Naive B cell (primary cell): ENCODE measurements around the gene MRPS30. TPM values are rescaled to one million over a fixed set of nuclear protein-coding genes. Genes with fewer than 3 reads are reported as not detected.
"Not testable (repeated sequence)": the region's sequence is repeated elsewhere in the genome, so short reads cannot be mapped to it uniquely, and the experiment has no call there.

Experiments
- ATAC-seq, 2 donors: fragments of 150-1000 bp; cut with Tn5 transposase; 2 replicates each; pipeline ENCODE4 v1.10.0; 2021; ENCODE audit warnings: low read depth in 2 of 2, mild to moderate bottlenecking in 2 of 2, moderate library complexity in 2 of 2
- DNase-seq: peaks from one replicate; pipeline ENCODE4 v3.0.0; 2022
- H3K27ac Mint-ChIP-seq, 6 donors: one replicate each; pipeline ENCODE4 v1.8.0; 2020 to 2022; ENCODE audit warnings: mild to moderate bottlenecking in 6 of 6, mixed read lengths in 6 of 6, moderate library complexity in 5 of 6, inconsistent platforms in 2 of 6
- H3K27me3 Mint-ChIP-seq, 3 donors: one replicate each; pipeline ENCODE4 v1.8.0; 2021 to 2022; ENCODE audit warnings: mixed read lengths in 3 of 3, mild to moderate bottlenecking in 1 of 3
- H3K36me3 Mint-ChIP-seq, 2 donors: one replicate each; pipeline ENCODE4 v1.8.0; 2020 to 2022; ENCODE audit warnings: mixed read lengths in 2 of 2, inconsistent platforms in 1 of 2, mild to moderate bottlenecking in 1 of 2
- H3K4me1 Mint-ChIP-seq, 3 donors: one replicate each; pipeline ENCODE4 v1.8.0; 2020 to 2022; ENCODE audit warnings: mixed read lengths in 3 of 3, inconsistent platforms in 1 of 3, mild to moderate bottlenecking in 1 of 3, moderate library complexity in 1 of 3
- H3K4me3 Mint-ChIP-seq, 8 donors: one replicate each; pipeline ENCODE4 v1.8.0; 2020 to 2022; ENCODE audit warnings: mild to moderate bottlenecking in 8 of 8, mixed read lengths in 8 of 8, moderate library complexity in 8 of 8, inconsistent platforms in 2 of 8
- H3K9me3 Mint-ChIP-seq, 7 donors: one replicate each; pipeline ENCODE4 v1.8.0; 2020 to 2022; ENCODE audit warnings: mixed read lengths in 7 of 7, mild to moderate bottlenecking in 5 of 7, inconsistent platforms in 2 of 7, moderate library complexity in 1 of 7
- polyA plus RNA-seq, 6 donors: library from polyadenylated mRNA; unstranded; fragments of 300-500 nt; fragmentation: Illumina TruSeq; gene quantifications; one replicate each; pipeline ENCODE4 v1.2.3, GENCODE V29; 2021; ENCODE audit warnings: low read depth in 6 of 6

MRPS30 gene
- 10 to 100 TPM; 59.9 to 76.7 (median 72.9) TPM for polyA plus RNA-seq

GRCh38 chr5:44808435-44809214 is at the start of gene MRPS30:
MRPS30 (plus strand) TSS chr5:44808947; CDS start chr5:44808963, 16 bp downstream.
- DNase-seq (peak; percentile 92), ATAC-seq (peak; percentile 93 to 94)
- Mint-ChIP-seq H3K4me1 (peaks cover 14 to 26% (median 20%) of the 10 kb centered on the region in 3 donors), H3K36me3 (no peaks in the 10 kb centered on the region), H3K4me3 (peak within 1 kb of the TSS; percentile 93 to 98 (median 97)), H3K27me3 (peaks cover 0 to 10% (median 9%) of the 10 kb centered on the region in 3 donors), H3K27ac (peak within 1 kb of the TSS; percentile 70 to 97 (median 96)), H3K9me3 (peaks cover 0 to 3% (median 0%) of the 10 kb centered on the region in 7 donors)

GRCh38 chr5:44769200-44769876 is 39.4 kb upstream of the MRPS30 start:
- DNase-seq: no peak
- Mint-ChIP-seq H3K9me3 (no peaks in the 10 kb centered on the region), H3K4me3 (no peak overlapping the region)

GRCh38 chr5:44769877-44770209 is 38.9 kb upstream of the MRPS30 start:
- H3K9me3 Mint-ChIP-seq: no peaks in the 10 kb centered on the region

More at GRCh38 chr5:44769200-44769876, 39.4 kb upstream of the MRPS30 start:
- H3K27me3 Mint-ChIP-seq: peaks cover 0 to 15% (median 4%) of the 10 kb centered on the region in 3 donors
- no peaks in the 10 kb centered on the region for H3K36me3 Mint-ChIP-seq
- no peak overlapping the region for H3K27ac Mint-ChIP-seq
- H3K4me1 Mint-ChIP-seq: no peaks in the 10 kb centered on the region
- ATAC-seq: no peak

GRCh38 chr5:44770780-44771717 is 37.7 kb upstream of the MRPS30 start:
- Mint-ChIP-seq H3K4me3 (no peak overlapping the region), H3K36me3 (no peaks in the 10 kb centered on the region), H3K27me3 (peaks cover 4 to 15% (median 6%) of the 10 kb centered on the region in 3 donors), H3K9me3 (no peaks in the 10 kb centered on the region), H3K4me1 (no peaks in the 10 kb centered on the region), H3K27ac (no peak overlapping the region)
- ATAC-seq (no peak), DNase-seq (no peak)

More at GRCh38 chr5:44769877-44770209, 38.9 kb upstream of the MRPS30 start:
- DNase-seq (no peak), ATAC-seq (no peak)
- no peak overlapping the region for H3K27ac Mint-ChIP-seq
- no peaks in the 10 kb centered on the region for H3K4me1 Mint-ChIP-seq
- H3K36me3 Mint-ChIP-seq: no peaks in the 10 kb centered on the region
- peaks cover 0 to 15% (median 4%) of the 10 kb centered on the region in 3 donors for H3K27me3 Mint-ChIP-seq
- no peak overlapping the region for H3K4me3 Mint-ChIP-seq

- H3K27me3 Mint-ChIP-seq: not testable (repeated sequence)
Measured at GRCh38 chr5:44772397-44772796, 36.4 kb upstream of the MRPS30 start.

GRCh38 chr5:44774279-44774880 is 34.4 kb upstream of the MRPS30 start:
- no peak overlapping the region for H3K4me3 Mint-ChIP-seq
- H3K27ac Mint-ChIP-seq: peak overlapping the region in 1 of 6 donors; percentile 79
- no peaks in the 10 kb centered on the region for H3K4me1 Mint-ChIP-seq
- ATAC-seq (no peak), DNase-seq (peak; percentile 1)
- H3K36me3 Mint-ChIP-seq: no peaks in the 10 kb centered on the region
- no peaks in the 10 kb centered on the region for H3K9me3 Mint-ChIP-seq
- peaks cover 0 to 7% (median 6%) of the 10 kb centered on the region in 3 donors for H3K27me3 Mint-ChIP-seq

More at GRCh38 chr5:44772397-44772796, 36.4 kb upstream of the MRPS30 start:
- not testable (repeated sequence) for H3K36me3 Mint-ChIP-seq, H3K4me1 Mint-ChIP-seq, H3K4me3 Mint-ChIP-seq, DNase-seq, ATAC-seq, H3K27ac Mint-ChIP-seq, H3K9me3 Mint-ChIP-seq

GRCh38 chr5:44779167-44779566 is 29.6 kb upstream of the MRPS30 start:
- Mint-ChIP-seq H3K36me3 (no peaks in the 10 kb centered on the region), H3K4me3 (no peak overlapping the region), H3K4me1 (no peaks in the 10 kb centered on the region), H3K27me3 (peaks cover 0 to 6% (median 0%) of the 10 kb centered on the region in 3 donors), H3K9me3 (no peaks in the 10 kb centered on the region), H3K27ac (no peak overlapping the region)
- no peak for ATAC-seq
- no peak for DNase-seq

GRCh38 chr5:44783634-44784315 is 25.0 kb upstream of the MRPS30 start:
- no peak overlapping the region for H3K27ac Mint-ChIP-seq
- H3K36me3 Mint-ChIP-seq: peaks cover 4 to 16% of the 10 kb centered on the region in 2 donors
- H3K9me3 Mint-ChIP-seq: peaks cover 4 to 28% (median 11%) of the 10 kb centered on the region in 7 donors

GRCh38 chr5:44787731-44788130 is 21.0 kb upstream of the MRPS30 start:
- Mint-ChIP-seq H3K27me3 (peaks cover 0 to 6% (median 0%) of the 10 kb centered on the region in 3 donors), H3K27ac (no peak overlapping the region), H3K9me3 (peaks cover 10 to 46% (median 26%) of the 10 kb centered on the region in 7 donors), H3K4me3 (no peak overlapping the region), H3K4me1 (no peaks in the 10 kb centered on the region), H3K36me3 (peaks cover 4 to 28% of the 10 kb centered on the region in 2 donors)
- ATAC-seq (no peak), DNase-seq (no peak)

More at GRCh38 chr5:44783634-44784315, 25.0 kb upstream of the MRPS30 start:
- no peak for DNase-seq
- Mint-ChIP-seq H3K4me1 (no peaks in the 10 kb centered on the region), H3K27me3 (no peaks in the 10 kb centered on the region), H3K4me3 (no peak overlapping the region)
- no peak for ATAC-seq

GRCh38 chr5:44789372-44789995 is 19.3 kb upstream of the MRPS30 start:
- H3K4me3 Mint-ChIP-seq, ATAC-seq, H3K27ac Mint-ChIP-seq, DNase-seq, H3K4me1 Mint-ChIP-seq, H3K27me3 Mint-ChIP-seq: not testable (repeated sequence)
- Mint-ChIP-seq H3K9me3 (peaks cover 16 to 64% (median 41%) of the 10 kb centered on the region in 7 donors), H3K36me3 (peaks cover 17 to 42% of the 10 kb centered on the region in 2 donors)

GRCh38 chr5:44792031-44792673 is 16.6 kb upstream of the MRPS30 start:
- DNase-seq, ATAC-seq, H3K4me3 Mint-ChIP-seq, H3K27me3 Mint-ChIP-seq, H3K4me1 Mint-ChIP-seq: not testable (repeated sequence)
- H3K9me3 Mint-ChIP-seq: peaks cover 16 to 72% (median 46%) of the 10 kb centered on the region in 7 donors
- peaks cover 18 to 42% of the 10 kb centered on the region in 2 donors for H3K36me3 Mint-ChIP-seq
- H3K27ac Mint-ChIP-seq: peak overlapping the region in 1 of 6 donors; percentile 61
